H1 (cell line): ENCODE measurements around the gene PQBP1. TPM values are rescaled to one million over a fixed set of nuclear protein-coding genes. Genes with fewer than 3 reads are reported as not detected.

Experiments
- CHD7 ChIP-seq: fragments of 300-600 bp; sonication (generic); IDR thresholded peaks from 2 replicates; pipeline ENCODE4 v1.7.1; 2012; ENCODE audit warnings: low read length, moderate library complexity, mild to moderate bottlenecking, inconsistent platforms; ENCODE audit not compliant: insufficient replicate concordance
- EZH2 ChIP-seq: fragments of 200-600 bp; sonication (generic); IDR thresholded peaks from 2 replicates; pipeline ENCODE4 v1.7.1; 2012; ENCODE audit warnings: low read depth, mild to moderate bottlenecking, moderate library complexity, low read length, inconsistent platforms; ENCODE audit not compliant: severe bottlenecking
- polyA plus RNA-seq, 7 experiments: library from polyadenylated mRNA; depleted of rRNA in 3 of 7; stranded (reverse) in 5 of 7; unstranded in 2 of 7; fragments of >200 nt in 5 of 7; fragments of 200-250 nt in 2 of 7; gene quantifications; 1 replicate in 5 of 7; 2 replicates in 1 of 7; 4 replicates in 1 of 7; pipeline versions ENCODE4 v1.2.1 to v1.2.3, GENCODE V29; 2011 to 2013; ENCODE audit warnings: missing spikeins in 2 of 7, mixed read lengths in 2 of 7
- total RNA-seq: library from RNA; stranded (reverse); fragmentation: NEBNext Ultra II Directional; extraction: Animal tissue kit (Norgen Biotek cat#: 25700); gene quantifications from 2 replicates; pipeline ENCODE4 v1.2.1, GENCODE V29; 2021

The PQBP1 gene
- total and polyA plus RNA-seq, 2 of the 8 experiments (the other 6 are each of a cell fraction or from before 2014, with no cell fraction given) = 91.7 to 95.9 TPM

GRCh38 chrX:48939524-48940228 lies 41.9 kb downstream of the PQBP1 start (continued):
- TF ChIP-seq CHD7 (no peak), EZH2 (no peak)
